Right cardiac atrium (tissue), 5 donors: ENCODE results near the gene MIEF2. TPM values are rescaled to one million over a fixed set of nuclear protein-coding genes. Genes with fewer than 3 reads are reported as not detected.

Source experiments
- ATAC-seq, 2 donors: fragments of 200-7000 bp; cut with Tn5 transposase; one replicate each; pipeline versions ENCODE4 v1.8.0 to v1.9.1; 2020; ENCODE audit warnings: moderate library complexity in 2 of 2, mild to moderate bottlenecking in 1 of 2
- DNase-seq, 3 donors: peaks; one replicate each; pipeline ENCODE4 v3.0.0-alpha.2; 2020
- H3K27ac ChIP-seq: one replicate; pipeline ENCODE4 v1.5.1; 2013; ENCODE audit warnings: mild to moderate bottlenecking, low read length, control low read depth, moderate library complexity
- H3K27me3 ChIP-seq: one replicate; pipeline ENCODE4 v1.6.1; 2013; ENCODE audit not compliant: control insufficient read depth, insufficient read depth
- H3K4me1 ChIP-seq: one replicate; pipeline ENCODE4 v1.6.1; 2013; ENCODE audit warnings: low read length; ENCODE audit not compliant: control insufficient read depth, insufficient read depth
- H3K4me3 ChIP-seq: one replicate; pipeline ENCODE4 v1.5.1; 2013; ENCODE audit warnings: low read length, control low read depth
- H3K9me3 ChIP-seq: one replicate; pipeline ENCODE4 v1.6.1; 2013; ENCODE audit warnings: low read length; ENCODE audit not compliant: control insufficient read depth
- WGBS: extraction: QIAGEN DNeasy Blood & Tissue Kit; methylation state at CpG from one replicate; pipeline ENCODE4 v1.1.7; 2013; 5-methylcytosine and 5-hydroxymethylcytosine counted together
- intact Hi-C, 4 donors: fragments of 100-400 bp; cut with DNase I; formaldehyde crosslinking; loops; one replicate each; pipeline versions ENCODE4 v1.11.0 to v1.14.0; 2022 to 2023
- polyA plus RNA-seq: library from polyadenylated mRNA; stranded (reverse); fragments of 200-250 nt; gene quantifications from one replicate; pipeline ENCODE4 v1.2.3, GENCODE V29; 2013
- total RNA-seq, 4 donors: library from RNA; stranded (reverse); fragmentation: NEBNext Ultra II Directional; extraction: Animal tissue kit (Norgen Biotek cat#: 25700); gene quantifications; one replicate each; pipeline ENCODE4 v1.2.1, GENCODE V29; 2021
- donor health status: healthy with polysubstance abuse.
- donor health status: DM: no; HTN: yes; CAD: no.
- donor health status: DM: no; HTN: no; CAD: no.
- donor health status: DM: no; HTN: yes; CAD: no; lungs with severe emphysema.
- donor health status: DM: yes; HTN: yes; CAD: no.

The MIEF2 gene
- total and polyA plus RNA-seq, 5 donors = 13.1 to 20.7 (median 18.5) TPM

- 89% methylated on average over 9 of the region's 9 CpGs for WGBS
- H3K9me3 ChIP-seq = no peaks in the 10 kb centered on the region
- H3K27ac ChIP-seq = no peak overlapping the region
- H3K27me3 ChIP-seq = no peaks in the 10 kb centered on the region
- intact Hi-C loops = no loop called here
- ATAC-seq = no peak
- no peak overlapping the region for H3K4me3 ChIP-seq
- H3K4me1 ChIP-seq = no peaks in the 10 kb centered on the region
- DNase-seq = no peak
Measured at GRCh38 chr17:18250259-18250658, 10.2 kb upstream of the MIEF2 start.

- 92% methylated on average over 14 of the region's 14 CpGs for WGBS
- Histone ChIP-seq H3K4me1 (no peaks in the 10 kb centered on the region), H3K9me3 (no peaks in the 10 kb centered on the region)
Measured at GRCh38 chr17:18250708-18251107, 9.8 kb upstream of the MIEF2 start.

GRCh38 chr17:18251204-18251603 is 9.3 kb upstream of the MIEF2 start:
- Histone ChIP-seq H3K9me3 (no peaks in the 10 kb centered on the region), H3K27ac (no peak overlapping the region), H3K27me3 (no peaks in the 10 kb centered on the region), H3K4me1 (no peaks in the 10 kb centered on the region), H3K4me3 (no peak overlapping the region)
- intact Hi-C loops = no loop called here
- ATAC-seq (no peak), DNase-seq (no peak)
- 75% methylated on average over 15 of the region's 15 CpGs for WGBS

More at GRCh38 chr17:18250708-18251107, 9.8 kb upstream of the MIEF2 start:
- intact Hi-C loops = no loop called here
- Histone ChIP-seq H3K27ac (no peak overlapping the region), H3K4me3 (no peak overlapping the region), H3K27me3 (no peaks in the 10 kb centered on the region)
- ATAC-seq = no peak
- DNase-seq = no peak

DNA sequence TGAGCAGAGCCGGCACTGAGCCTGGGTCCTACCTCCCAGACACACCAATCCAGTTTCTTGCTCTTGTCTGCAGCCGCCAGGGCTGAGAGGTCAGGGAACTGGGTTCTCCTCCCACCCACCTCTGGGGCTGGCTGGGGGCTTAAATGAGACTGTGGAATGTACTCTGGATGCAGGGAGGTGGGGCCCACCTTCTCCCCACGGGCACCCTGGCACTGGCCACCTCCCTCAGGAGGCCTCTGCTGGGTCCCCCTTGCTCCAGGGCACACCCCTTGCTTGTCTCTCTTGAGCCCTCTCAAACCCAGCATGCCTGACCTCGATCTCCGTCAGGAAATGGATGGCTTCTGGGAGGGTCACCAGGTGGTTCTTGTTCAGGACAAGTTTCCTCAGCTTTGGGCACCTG is 8.3 kb upstream of the MIEF2 start:
- Histone ChIP-seq H3K4me3 (no peak overlapping the region), H3K27ac (no peak overlapping the region), H3K9me3 (no peaks in the 10 kb centered on the region), H3K27me3 (no peaks in the 10 kb centered on the region), H3K4me1 (peaks cover 1% of the 10 kb centered on the region)
- intact Hi-C loops = no loop called here
- 81% methylated on average over 5 of the region's 5 CpGs for WGBS
- DNase-seq (no peak), ATAC-seq (no peak)

DNA sequence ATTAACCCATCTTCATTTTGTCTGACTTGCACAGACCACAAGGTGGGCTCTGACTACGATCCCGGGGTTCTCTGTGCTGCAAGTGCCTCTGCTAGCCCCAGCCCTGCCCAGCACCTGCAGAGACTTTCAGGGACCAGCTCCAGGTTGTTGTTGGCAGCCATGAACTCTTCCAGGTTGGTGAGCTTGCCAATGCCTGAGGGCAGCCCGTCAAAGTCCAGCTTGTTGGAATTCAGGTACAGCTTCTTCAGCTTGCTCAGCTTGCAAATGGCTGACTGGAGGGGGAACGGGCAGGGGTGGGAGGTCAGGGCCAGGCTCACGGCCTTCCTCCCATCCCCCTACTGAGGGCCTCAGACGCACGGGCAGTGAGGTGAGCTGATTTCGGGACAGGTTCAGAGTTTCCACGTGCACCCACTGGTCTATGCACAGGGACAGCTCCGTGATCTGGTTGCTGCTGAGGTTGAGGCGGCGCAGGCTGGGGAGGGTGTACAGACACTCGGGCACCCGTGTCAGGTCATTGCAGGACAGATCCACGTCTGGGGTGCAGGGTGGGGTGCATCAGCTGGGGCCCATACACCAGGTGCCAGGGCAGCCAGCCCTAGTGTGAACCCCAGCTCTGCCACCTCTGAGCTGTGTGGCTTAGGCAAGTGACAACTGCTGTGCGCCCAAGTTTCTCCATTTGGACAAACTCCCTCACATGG is 7.1 kb upstream of the MIEF2 start:
- WGBS = 87% methylated on average over 16 of the region's 16 CpGs
- DNase-seq (no peak), ATAC-seq (no peak)
- H3K4me1 ChIP-seq = peaks cover 4% of the 10 kb centered on the region
- no peaks in the 10 kb centered on the region for H3K27me3 ChIP-seq
- H3K4me3 ChIP-seq = no peak overlapping the region
- H3K9me3 ChIP-seq = no peaks in the 10 kb centered on the region
- H3K27ac ChIP-seq = no peak overlapping the region
- intact Hi-C loops = no loop called here

DNA sequence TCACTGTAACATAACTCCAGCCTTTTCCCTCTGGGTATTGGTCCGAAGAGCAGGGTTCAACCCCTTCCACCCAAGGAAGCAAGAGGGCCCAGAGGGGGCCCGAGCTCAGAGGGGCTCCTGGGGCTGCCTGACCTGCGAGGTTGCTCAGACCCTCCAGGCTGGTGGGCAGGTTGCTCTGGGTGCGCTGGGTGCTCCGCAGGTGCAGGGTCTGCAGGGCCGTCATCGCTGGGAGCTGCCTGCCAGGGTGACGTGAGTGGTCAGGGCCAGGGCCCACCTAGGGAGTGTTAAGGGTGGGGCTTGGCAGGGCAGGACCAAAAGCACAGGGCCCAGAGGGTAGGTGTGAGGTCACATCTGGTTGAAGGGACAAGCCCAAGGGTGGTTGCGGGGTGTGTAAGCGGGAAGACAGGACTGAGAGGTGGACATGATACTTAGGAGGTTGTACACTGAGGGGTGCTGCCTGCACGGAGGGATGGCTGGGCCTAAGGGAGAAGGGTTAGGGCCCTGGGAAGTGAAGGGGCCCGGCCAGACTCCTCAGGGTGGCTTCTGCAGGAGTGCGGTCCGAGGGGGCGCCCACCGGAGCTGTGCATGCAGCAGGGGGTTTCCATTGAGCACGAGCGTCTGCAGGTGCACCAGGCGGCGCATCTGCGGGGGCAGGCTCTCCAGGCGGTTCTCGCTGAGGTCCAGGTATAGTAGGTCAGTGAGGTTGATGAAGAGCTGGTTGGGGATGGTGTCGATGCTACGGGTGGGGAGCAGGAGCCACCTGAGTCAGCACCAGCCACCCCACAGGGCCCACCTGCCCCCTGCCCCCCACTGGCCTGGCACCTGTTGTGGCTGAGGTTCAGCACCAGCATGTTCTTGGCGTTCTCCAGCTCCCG is 6.3 kb upstream of the MIEF2 start:
- H3K4me3 ChIP-seq = no peak overlapping the region
- intact Hi-C loops = no loop called here
- no peaks in the 10 kb centered on the region for H3K9me3 ChIP-seq
- ATAC-seq = no peak
- peaks cover 4% of the 10 kb centered on the region for H3K4me1 ChIP-seq
- no peak overlapping the region for H3K27ac ChIP-seq
- WGBS = 91% methylated on average over 27 of the region's 27 CpGs
- peak in 1 of 3 donors; percentile 53 for DNase-seq
- no peaks in the 10 kb centered on the region for H3K27me3 ChIP-seq

DNA sequence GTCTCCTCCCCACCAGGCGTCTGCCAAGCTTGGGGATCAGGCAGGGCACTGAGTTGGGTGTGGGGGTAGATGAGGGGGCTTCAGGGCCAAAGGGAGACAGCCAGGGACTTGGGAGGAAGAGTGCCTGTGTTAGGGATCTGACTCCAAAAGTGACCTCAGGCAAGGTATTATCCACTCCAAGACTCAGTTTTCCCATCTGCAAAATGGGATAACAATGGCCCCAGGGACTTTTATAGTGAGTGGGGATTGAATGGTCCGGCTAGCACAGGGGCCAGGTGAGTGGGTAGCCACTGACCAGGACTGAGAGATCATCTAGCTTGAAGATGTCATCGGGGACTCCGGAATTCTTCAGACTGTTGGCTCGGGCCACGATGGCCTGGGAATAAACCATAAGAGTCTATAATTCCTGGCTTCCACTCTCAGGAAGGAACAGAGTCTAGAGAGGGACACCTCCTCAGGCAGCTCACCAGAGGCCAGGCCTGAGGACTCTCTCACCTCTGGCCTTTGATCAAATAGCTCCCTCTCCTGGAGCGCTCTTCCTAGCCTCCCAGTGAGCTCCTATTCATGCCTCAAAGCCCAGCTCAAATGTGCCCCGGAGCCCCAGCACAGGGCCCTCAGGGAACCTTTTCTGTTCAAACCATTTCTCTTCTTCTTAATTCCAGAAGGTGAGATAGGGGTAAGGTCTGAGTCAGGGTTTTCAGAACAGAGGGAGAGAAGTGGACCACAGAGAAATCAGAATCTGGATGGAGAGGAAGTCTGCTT is 5.4 kb upstream of the MIEF2 start:
- intact Hi-C loops = no loop called here
- H3K4me3 ChIP-seq = no peak overlapping the region
- no peaks in the 10 kb centered on the region for H3K9me3 ChIP-seq
- no peak for ATAC-seq
- DNase-seq = peak in 1 of 3 donors; percentile 20
- H3K27me3 ChIP-seq = no peaks in the 10 kb centered on the region
- WGBS = 97% methylated on average over 8 of the region's 8 CpGs
- no peak overlapping the region for H3K27ac ChIP-seq
- H3K4me1 ChIP-seq = peaks cover 4% of the 10 kb centered on the region

DNA sequence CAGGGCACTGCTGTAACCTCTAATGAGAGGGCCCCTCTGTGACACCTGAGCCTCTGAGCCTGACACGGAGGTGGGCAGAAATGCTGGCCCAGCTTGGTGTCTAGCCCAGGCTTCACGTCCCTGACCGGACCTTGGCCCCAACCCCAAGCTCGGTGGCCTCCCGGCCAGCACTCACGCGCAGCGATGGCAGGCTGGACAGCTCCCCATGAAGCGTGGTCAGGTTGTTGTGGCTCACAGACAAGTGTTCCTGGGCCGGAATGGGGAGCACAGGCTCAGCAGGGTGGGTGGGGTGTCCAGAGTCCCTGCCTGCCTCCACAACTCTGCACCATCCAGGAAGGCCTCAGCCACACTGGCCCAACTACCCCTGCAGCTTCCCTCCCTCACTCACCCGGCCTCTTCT is 4.1 kb upstream of the MIEF2 start:
- no peaks in the 10 kb centered on the region for H3K27me3 ChIP-seq
- H3K27ac ChIP-seq = no peak overlapping the region
- intact Hi-C loops = no loop called here
- peaks cover 4% of the 10 kb centered on the region for H3K4me1 ChIP-seq
- ATAC-seq = no peak
- peak in 2 of 3 donors; percentile 47 to 55 for DNase-seq
- no peak overlapping the region for H3K4me3 ChIP-seq
- 67% methylated on average over 11 of the region's 11 CpGs for WGBS
- no peaks in the 10 kb centered on the region for H3K9me3 ChIP-seq

- H3K4me1 ChIP-seq = peaks cover 8% of the 10 kb centered on the region
- WGBS = 86% methylated on average over 7 of the region's 7 CpGs
- H3K27me3 ChIP-seq = no peaks in the 10 kb centered on the region
- DNase-seq = peak in 1 of 3 donors; percentile 56
- H3K4me3 ChIP-seq = no peak overlapping the region
- no peak overlapping the region for H3K27ac ChIP-seq
- no peaks in the 10 kb centered on the region for H3K9me3 ChIP-seq
- intact Hi-C loops = no loop called here
- ATAC-seq = no peak
Measured at GRCh38 chr17:18256776-18257175, 3.7 kb upstream of the MIEF2 start.

GRCh38 chr17:18257268-18257981 is 3.0 kb upstream of the MIEF2 start:
- intact Hi-C loops = no loop called here
- H3K27ac ChIP-seq = peak overlapping the region; percentile 76
- H3K9me3 ChIP-seq = no peaks in the 10 kb centered on the region
- peak overlapping the region; percentile 71 for H3K4me3 ChIP-seq
- DNase-seq (peak; percentile 71 to 85 (median 81)), ATAC-seq (peak; percentile 10 to 30)
- H3K4me1 ChIP-seq = peaks cover 14% of the 10 kb centered on the region
- WGBS = 23% methylated on average over 18 of the region's 18 CpGs
- H3K27me3 ChIP-seq = no peaks in the 10 kb centered on the region
